ENCODE measurements around the gene GNAZ. TPM values are rescaled to one million over a fixed set of nuclear protein-coding genes. Genes with fewer than 3 reads are reported as not detected.

Gene GNAZ
- total RNA-seq, 1 donor from 2014 or later: 2.9 TPM

- no peak for TF ChIP-seq CTCF (IDR thresholded peaks at IDR 0.05; ENCODE audit: borderline replicate concordance)
- no peak for DNase-seq
- Histone ChIP-seq H3K27ac (replicated peaks) (no peak overlapping the region), H3K36me3 (no peaks in the 10 kb centered on the region), H3K27me3 (ENCODE audit: low read depth) (no peaks in the 10 kb centered on the region), H3K9me3 (replicated peaks) (no peaks in the 10 kb centered on the region), H3K4me3 (no peak overlapping the region), H3K4me1 (peaks cover 20% of the 10 kb centered on the region)
- intact Hi-C loops (cut with micrococcal nuclease): no loop called here
Observed at GRCh38 chr22:23105304-23105703, 35.0 kb downstream of the GNAZ start.

DNA sequence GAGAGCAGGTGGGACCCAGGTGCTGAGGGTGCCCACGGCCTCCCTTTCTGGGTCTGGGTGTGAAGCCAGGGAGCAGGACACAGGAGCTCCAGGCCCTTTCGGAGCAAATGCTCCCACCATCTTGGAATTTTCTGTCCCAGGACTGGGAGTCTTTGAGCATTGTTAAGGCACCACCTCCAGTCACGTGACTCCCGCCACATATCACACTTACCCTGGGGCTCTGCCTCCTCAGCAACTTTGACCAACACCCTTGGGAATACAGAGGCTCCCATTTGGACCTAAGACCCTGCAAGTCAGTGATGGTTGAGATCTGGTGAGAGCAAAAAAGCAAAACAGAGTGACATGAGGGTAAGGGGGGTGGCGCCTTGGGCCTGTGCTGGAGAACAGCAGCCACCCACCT, 35.6 kb downstream of the GNAZ start:
- intact Hi-C loops (cut with micrococcal nuclease): no loop called here
- no peak for TF ChIP-seq CTCF (IDR thresholded peaks at IDR 0.05; ENCODE audit: borderline replicate concordance)
- Histone ChIP-seq H3K27ac (replicated peaks) (no peak overlapping the region), H3K4me1 (peaks cover 20% of the 10 kb centered on the region), H3K9me3 (replicated peaks) (no peaks in the 10 kb centered on the region), H3K27me3 (ENCODE audit: low read depth) (no peaks in the 10 kb centered on the region), H3K36me3 (no peaks in the 10 kb centered on the region), H3K4me3 (no peak overlapping the region)
- DNase-seq: no peak

DNA sequence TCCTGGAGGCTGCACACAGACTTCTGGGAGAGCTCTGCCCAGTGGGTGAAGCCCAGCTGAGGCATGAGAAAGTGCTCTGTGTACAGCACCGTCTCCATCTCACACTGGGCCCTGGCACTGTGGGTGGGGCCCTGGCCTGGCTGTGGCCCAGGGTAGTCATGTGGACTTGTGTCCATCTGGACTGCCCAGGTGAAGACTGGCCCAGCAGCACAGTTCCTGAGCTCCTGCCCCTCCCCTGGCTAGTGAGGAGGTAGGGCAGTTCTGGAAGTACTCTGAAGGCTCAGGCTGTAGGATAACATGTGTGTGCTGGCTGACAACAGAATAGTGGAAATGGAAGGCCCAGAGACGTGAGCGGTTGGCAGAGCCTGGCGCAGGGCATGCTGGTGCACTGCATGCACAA, 36.0 kb downstream of the GNAZ start:
- H3K36me3 ChIP-seq: no peaks in the 10 kb centered on the region
- no peaks in the 10 kb centered on the region for H3K9me3 ChIP-seq (replicated peaks)
- intact Hi-C loops (cut with micrococcal nuclease): no loop called here
- H3K27ac ChIP-seq (replicated peaks): peak overlapping the region; percentile 68
- H3K4me1 ChIP-seq: peaks cover 20% of the 10 kb centered on the region
- TF ChIP-seq CTCF (IDR thresholded peaks at IDR 0.05; ENCODE audit: borderline replicate concordance): no peak
- no peak overlapping the region for H3K4me3 ChIP-seq
- no peaks in the 10 kb centered on the region for H3K27me3 ChIP-seq (ENCODE audit: low read depth)
- no peak for DNase-seq

- H3K9me3 ChIP-seq (replicated peaks): no peaks in the 10 kb centered on the region
- peaks cover 20% of the 10 kb centered on the region for H3K4me1 ChIP-seq
- H3K4me3 ChIP-seq: no peak overlapping the region
- no peak for TF ChIP-seq CTCF (IDR thresholded peaks at IDR 0.05; ENCODE audit: borderline replicate concordance)
- H3K27me3 ChIP-seq (ENCODE audit: low read depth): no peaks in the 10 kb centered on the region
- H3K36me3 ChIP-seq: no peaks in the 10 kb centered on the region
- intact Hi-C loops (cut with micrococcal nuclease): no loop called here
- DNase-seq: peak; percentile 70
- peak overlapping the region; percentile 68 for H3K27ac ChIP-seq (replicated peaks)
Observed at GRCh38 chr22:23106906-23107367, 36.6 kb downstream of the GNAZ start.

GRCh38 chr22:23107487-23108248, 37.3 kb downstream of the GNAZ start:
- H3K4me3 ChIP-seq: no peak overlapping the region
- H3K36me3 ChIP-seq: no peaks in the 10 kb centered on the region
- H3K27me3 ChIP-seq (ENCODE audit: low read depth): no peaks in the 10 kb centered on the region
- H3K9me3 ChIP-seq (replicated peaks): no peaks in the 10 kb centered on the region
- intact Hi-C loops (cut with micrococcal nuclease): no loop called here
- peak overlapping the region; percentile 68 for H3K27ac ChIP-seq (replicated peaks)
- no peak for TF ChIP-seq CTCF (IDR thresholded peaks at IDR 0.05; ENCODE audit: borderline replicate concordance)
- no peak for DNase-seq
- H3K4me1 ChIP-seq: peaks cover 21% of the 10 kb centered on the region
